Activated CD8-positive, alpha-beta memory T cell treated with anti-CD3 and anti-CD28 coated beads, Interleukin-2, amount 50 U/mL, for 24 hours (primary cell): ENCODE measurements around the gene NME3.
"Not testable (repeated sequence)": the region's sequence is repeated elsewhere in the genome, so short reads cannot be mapped to it uniquely, and the experiment has no call there.

Experiments
- DNase-seq: peaks from one replicate; pipeline ENCODE4 v3.0.0-alpha.2; 2020; ENCODE audit errors: extremely low read depth

The NME3 gene

DNA sequence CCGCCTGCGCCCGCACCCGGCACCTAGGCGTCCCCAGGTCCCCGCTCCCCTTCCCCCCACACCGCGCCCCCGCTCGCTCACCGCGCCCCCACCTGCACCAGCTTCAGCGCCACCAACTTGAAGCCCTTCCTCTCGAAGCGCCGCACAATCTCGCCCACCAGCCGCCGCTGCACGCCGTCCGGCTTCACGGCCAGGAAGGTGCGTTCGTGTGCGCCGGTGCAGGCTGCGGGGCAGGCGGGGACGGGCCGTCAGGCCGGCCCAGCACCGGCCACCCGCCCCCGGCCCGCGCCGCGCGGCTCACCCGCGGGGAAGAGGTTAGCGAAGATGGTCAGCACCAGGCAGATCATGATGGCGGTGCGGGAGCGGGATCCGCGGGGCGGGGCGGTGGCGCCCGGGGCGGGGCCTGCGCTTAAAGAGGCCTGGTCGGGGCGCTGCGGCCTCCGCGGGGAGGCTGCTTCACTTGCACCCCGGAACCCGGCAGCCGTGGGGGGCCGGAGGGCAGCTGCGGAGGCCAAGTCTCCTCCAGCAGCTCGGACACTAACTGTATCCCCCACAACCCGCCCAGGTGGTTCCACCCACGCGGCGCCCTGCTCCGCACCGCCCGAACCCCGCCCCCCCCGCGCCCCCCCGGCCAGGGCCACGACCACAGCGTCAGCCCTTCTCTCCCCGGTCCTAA, at the start of gene NME3:
NME3 (minus strand) TSS at position 356 of the 676 bp plus-strand sequence; CDS start at position 347, 9 bp downstream.
- no peak for DNase-seq

DNA sequence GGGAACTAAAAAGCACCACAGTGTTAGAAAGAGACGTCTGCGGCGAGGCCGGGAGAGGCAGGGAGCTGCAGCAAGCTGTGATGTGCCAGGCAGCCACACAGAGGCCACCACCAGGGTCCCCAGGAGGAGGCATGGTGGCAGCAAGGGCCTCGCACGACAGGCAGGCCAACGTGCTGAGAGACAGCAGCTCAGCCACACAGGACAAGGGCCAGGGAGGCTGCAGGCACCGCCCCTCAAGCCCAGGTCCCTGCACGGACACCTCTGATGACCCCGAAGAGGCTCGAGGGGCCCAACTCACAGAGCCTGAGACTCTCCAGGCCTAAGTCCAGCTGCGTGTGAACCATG, 49.6 kb upstream of the NME3 start:
- DNase-seq: no peak

DNA sequence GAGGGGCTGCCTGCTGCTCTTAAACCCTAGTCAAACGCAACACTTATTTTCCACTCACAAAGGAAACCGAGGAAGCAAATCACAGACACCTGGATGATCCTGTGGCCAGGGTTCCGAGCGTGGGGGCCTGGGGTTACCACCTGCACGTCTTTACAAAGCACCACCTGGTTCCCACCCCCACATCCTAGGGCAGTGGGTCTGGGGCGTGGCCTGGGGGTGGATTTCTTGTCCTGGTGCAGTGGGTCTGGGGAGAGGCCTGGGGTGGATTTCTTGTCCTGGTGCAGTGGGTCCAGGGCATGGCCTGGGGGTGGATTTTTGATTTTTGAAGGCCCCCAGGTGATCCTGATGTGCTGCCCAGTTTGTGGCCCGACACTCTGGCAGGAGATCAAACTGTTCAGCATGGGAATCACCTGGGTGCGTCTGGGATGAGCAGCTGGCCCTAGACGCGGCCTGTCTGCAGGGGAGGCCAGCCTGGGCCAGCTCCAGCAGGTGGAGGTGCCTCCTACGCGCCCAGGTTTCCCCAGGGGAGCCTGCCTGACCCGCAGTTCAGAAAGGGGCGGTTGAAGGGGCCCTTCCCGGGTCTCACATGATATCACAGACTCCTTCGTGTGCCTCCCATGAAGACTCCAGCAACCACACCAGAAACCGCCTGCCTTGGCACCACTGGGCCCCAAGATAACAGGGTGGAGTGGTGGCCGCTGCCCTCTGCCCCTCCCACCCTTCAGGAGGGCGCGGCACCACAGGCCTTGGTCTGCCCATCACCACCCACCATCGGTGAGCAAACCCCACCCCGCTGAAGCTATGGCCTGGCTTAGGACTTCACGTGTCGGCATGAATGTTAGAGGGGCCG, 49.0 kb upstream of the NME3 start:
- DNase-seq: no peak

- DNase-seq: no peak
Measured at GRCh38 chr16:1819611-1820010, 48.3 kb upstream of the NME3 start.

- DNase-seq: no peak
Measured at GRCh38 chr16:1818873-1819525, 47.7 kb upstream of the NME3 start.

DNA sequence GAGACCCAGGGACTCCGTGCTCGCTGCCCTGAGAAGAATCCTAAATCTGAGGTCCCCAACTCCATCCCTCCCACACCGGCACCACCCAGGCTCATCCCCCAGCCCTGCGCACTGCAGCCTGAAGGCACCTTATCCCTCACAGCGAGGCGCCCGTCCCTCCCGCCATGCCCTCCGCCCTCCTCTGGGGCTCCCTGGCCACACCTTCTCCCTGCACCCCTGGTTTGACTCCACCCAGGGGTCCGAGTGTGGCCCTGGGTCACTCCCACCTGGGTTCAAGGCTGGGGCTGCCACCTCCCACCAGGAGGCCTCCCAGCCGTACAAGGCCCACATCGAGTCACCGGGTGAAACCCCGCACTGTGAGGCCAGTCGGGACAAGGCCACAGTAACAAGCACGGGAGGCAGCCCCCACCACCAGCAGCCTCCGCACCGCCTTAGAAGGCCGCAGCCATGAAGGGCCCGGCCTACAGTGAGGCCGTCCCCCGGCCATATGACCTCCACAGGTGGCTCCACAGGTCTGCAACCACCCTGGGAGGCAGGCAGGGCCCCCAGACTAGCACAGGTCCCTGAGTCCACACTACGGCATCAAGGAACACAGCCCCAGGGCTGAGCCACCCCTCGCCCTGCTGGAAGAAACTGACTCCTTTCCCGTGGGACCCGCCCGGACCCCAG, 47.0 kb upstream of the NME3 start:
- DNase-seq: no peak

GRCh38 chr16:1817716-1818115, 46.4 kb upstream of the NME3 start:
- DNase-seq: no peak

DNA sequence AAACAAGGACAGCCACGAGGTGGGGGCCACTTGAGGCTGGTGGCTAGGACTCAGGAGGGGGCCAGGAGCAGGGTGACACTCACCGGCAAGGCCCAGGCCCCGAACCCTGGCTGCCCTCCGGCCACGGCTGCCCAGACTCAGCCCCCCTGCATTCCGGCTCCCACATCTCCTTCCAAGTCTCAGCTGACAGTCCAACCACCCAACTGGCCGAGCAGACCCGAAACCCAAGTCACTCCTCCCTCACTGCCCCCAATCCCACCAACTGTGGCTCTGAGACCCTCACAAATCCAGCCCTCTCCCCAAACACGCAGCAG, 45.9 kb upstream of the NME3 start:
- DNase-seq: no peak

GRCh38 chr16:1816396-1817275, 45.3 kb upstream of the NME3 start:
- DNase-seq: no peak

- DNase-seq: no peak
Measured at GRCh38 chr16:1815461-1815860, 44.1 kb upstream of the NME3 start.

DNA sequence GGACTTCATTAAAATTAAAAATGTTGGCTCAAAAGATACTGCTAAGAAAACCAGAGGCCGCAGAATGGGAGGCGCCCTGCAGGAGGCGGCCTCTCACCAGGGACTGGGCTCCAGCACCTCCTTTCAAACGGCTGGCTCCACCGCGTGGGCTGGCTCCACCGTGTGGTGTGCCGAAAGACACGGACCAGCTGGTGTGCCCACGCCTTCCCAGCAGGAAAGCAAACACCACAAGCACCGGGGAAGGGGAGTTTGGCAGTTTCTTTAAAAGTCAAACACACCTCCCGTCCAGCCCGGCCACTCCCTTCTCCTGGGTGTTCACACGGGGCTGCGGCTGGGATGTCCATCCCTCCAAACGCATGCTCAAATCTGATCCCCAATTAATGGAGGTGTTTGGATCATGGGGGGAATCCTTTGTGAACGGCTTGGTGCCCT, 41.4 kb upstream of the NME3 start:
- no peak for DNase-seq

DNA sequence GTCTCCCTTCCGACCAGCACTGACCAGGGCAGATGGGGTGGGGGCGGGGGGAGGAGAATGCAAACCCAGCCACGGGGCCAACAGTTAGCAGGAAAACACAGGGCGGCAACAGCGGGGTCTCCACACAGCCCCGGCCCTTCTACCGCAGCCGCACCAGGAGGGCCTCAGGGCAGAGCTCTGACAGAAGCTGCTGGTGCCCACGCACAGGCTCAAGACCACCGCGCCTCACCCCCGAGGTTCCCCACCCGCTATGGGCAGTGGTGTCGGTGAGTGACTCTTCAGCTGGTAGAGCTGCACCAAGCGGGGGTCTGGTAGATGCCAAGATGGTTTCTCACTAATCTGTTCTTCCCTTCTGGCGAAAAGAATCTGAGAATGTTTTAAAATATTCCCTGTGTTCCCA, 39.2 kb upstream of the NME3 start:
- no peak for DNase-seq

GRCh38 chr16:1810106-1810505, 38.8 kb upstream of the NME3 start:
- DNase-seq: no peak

DNA sequence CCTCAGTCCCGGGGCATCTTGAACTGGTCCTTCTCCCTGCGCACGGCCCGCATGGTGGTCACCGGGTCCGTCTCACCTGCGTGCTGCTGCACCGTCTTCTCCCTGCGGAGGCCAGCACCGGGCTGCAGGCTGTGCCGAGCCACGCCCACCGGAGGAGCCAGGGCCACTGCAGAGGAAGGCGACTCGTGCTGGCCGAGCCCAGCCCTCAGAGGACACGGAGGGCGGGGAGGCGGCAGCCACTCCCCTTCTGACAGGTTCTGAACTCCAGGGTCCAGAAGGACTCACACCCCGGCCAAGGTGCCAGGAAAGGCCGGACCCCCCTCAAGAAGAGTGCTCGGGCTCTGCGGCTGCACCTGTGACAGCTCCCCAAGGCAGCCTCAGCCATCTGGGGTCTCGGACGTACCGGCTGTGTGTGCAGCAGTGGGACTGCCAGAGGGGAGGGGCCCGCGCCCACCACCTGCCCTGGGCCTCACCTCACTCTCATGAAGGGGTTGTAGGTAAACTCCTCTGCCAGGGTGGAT, 38.0 kb upstream of the NME3 start:
- DNase-seq: no peak

DNA sequence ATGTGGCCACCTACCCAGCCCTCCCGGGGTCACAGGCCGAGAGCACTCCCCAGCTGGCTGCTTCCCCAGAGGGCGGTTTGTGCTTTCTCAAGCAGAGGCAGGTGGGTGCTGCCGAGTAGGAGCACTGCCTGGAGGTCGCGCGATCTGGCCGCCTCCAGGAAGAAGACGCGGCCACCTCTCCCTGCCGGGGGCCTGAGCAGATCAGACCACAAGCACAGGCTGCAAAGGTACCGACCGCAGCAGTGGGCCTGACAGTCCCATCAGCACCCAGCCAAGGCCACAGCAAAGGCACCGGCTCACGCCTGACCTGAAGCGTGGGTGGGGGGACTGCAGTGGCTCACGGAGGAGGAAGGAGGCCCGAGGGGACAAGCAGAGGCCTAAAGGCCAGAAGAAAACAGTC, 37.3 kb upstream of the NME3 start:
- no peak for DNase-seq

DNA sequence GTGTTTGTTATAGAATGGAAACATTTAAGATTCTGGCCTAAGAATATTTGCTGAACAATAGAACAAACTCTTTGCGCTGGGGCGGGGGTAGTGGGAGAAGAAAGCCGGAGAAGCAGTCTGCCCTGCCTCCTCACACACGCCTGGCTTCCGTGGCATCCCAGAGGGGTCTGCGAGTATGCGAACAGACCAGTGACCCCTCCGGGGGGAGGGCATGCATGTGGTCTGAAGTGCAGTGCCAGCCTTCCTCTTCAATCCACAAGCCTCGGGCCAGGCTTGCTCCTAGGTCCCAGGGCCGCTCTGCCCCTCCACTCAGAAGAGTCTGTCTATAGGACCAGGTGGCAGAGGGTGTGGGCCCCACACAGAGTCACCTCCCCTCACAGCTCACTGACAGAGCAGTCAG, 36.3 kb upstream of the NME3 start:
- no peak for DNase-seq

DNA sequence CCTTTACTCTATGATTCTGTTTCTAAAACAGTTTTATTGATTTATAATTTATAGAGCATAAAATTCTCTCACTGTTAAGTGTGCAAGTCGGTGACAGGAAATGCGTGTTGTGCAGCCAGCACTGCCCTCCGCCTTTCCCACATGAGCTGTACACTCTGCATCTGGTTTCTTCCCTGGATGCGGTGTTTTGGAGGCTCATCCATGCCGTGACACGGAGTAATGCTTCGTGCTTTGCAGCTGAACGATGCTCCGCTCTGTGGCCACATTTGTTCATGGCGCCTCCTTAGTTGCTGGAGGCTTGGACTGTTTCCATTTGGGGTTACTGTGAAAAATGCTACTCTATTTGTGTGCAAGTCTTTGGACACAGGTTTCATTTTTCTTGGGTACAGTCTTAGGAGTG, 29.4 kb upstream of the NME3 start:
- DNase-seq: no peak

DNA sequence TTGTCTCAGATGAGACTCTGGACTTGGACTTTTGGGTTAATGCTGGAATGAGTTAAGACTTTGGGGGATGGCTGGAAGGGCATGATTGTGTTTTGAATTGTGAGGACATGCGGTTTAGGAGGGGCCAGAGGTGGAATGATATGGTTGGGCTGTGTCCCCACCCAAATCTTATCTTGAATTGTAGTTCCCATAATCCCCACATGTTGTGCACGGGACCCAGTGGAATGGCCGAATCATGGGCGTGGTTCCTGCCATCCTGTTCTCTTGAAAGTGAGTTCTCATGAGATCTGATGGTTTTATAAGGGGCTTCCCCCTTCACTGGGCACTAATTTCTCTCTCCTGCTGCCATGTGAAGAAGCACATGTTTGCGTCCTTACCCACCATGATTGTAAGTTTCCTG, 27.9 kb upstream of the NME3 start:
- DNase-seq: not testable (repeated sequence)

DNA sequence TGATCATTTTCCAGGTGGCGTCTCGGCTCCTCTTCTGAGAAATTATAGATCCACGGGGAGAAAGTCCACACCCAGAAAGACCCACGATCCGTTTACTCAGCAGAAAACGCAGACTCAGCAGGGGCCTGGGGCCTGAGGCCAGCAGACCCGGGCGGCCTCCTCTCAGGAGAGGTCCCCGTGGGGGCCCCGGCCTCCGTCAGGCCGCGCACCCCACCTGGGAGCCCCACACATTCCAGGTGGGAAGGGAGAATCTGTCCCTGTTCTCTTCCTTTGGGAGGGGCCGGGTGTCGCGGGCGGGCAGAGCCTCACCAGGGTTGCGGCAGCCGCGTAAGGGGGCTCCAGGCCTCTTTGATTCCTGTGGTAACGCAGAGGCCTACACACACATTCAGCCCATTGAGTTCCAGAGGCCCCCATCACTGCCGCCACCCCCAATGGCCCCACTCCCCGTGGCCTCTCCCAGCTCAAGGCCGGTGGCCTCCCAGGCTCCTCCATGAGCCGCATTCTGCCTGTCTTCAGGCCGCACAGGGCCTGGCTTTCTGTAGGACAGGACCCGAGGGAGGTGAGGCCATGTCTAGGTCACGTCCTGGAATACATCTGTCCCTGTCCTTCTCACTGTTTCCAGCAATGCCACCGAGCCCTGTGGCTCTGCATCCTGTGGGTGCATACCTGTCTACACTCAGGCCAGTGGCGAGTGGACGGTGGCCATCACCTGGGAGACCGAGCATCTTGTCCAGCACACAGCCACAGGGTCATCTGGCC, 23.7 kb upstream of the NME3 start:
- no peak for DNase-seq

- DNase-seq: no peak
Measured at GRCh38 chr16:1794221-1794871, 23.0 kb upstream of the NME3 start.
